Testis (tissue), 2 donors: ENCODE data around the gene NUP214.

Source experiments
- CTCF ChIP-seq, 3 experiments: fragments of 450-650 bp in 2 of 3; fragments of 200-600 bp in 1 of 3; sonication (generic) in 1 of 3; IDR thresholded peaks; one replicate each; pipeline ENCODE4 v1.5.1; 2016 to 2019; ENCODE audit warnings: antibody characterized with exemption in 3 of 3, mild to moderate bottlenecking in 2 of 3, moderate library complexity in 1 of 3
- POLR2A ChIP-seq: fragments of 450-650 bp; IDR thresholded peaks from one replicate; pipeline ENCODE4 v1.6.1; 2017; ENCODE audit warnings: antibody characterized with exemption, mild to moderate bottlenecking, moderate library complexity

GRCh38 chr9:131276891-131277286 lies 151.5 kb downstream of the NUP214 start:
- TF ChIP-seq POLR2A (no peak), CTCF (IDR thresholded peaks at IDR 0.05) (no peak)
